T-helper 2 cell (primary cell): ENCODE measurements around the gene IQSEC3.

ENCODE experiments used
- DNase-seq, 5 experiments: peaks; one replicate each; pipeline versions ENCODE4 v3.0.0 to v3.0.0-alpha.2; 2012 to 2022

Gene IQSEC3

GRCh38 chr12:219891-220352 lies 153.4 kb downstream of the IQSEC3 start:
- peak in 3 of 5 experiments; percentile 16 to 78 (median 35) for DNase-seq

GRCh38 chr12:220491-220890 lies 153.9 kb downstream of the IQSEC3 start:
- DNase-seq, result no peak

GRCh38 chr12:220946-221550 lies 154.5 kb downstream of the IQSEC3 start:
- no peak for DNase-seq

- DNase-seq, result no peak
These were observed 155.2 kb downstream of the IQSEC3 start for GRCh38 chr12:221736-222135.

GRCh38 chr12:223841-224240 lies 157.3 kb downstream of the IQSEC3 start:
- no peak for DNase-seq

- DNase-seq, result no peak
These were observed 157.8 kb downstream of the IQSEC3 start for GRCh38 chr12:224330-224729.

- DNase-seq, result no peak
These were observed 158.4 kb downstream of the IQSEC3 start for GRCh38 chr12:225012-225411.

GRCh38 chr12:226401-226800 lies 159.8 kb downstream of the IQSEC3 start:
- DNase-seq, result no peak

- DNase-seq, result no peak
These were observed 160.8 kb downstream of the IQSEC3 start for GRCh38 chr12:227286-227915.
